Stimulated activated CD4-positive, alpha-beta T cell treated with anti-CD3 and anti-CD28 coated beads, Interleukin-1b, Interleukin-23, amount 100 ng/mL, for 1 hour (primary cell): Measurements from ENCODE around the gene DIAPH1.
"Not testable (repeated sequence)": the region's sequence is repeated elsewhere in the genome, so short reads cannot be mapped to it uniquely, and the experiment has no call there.

Source experiments
- DNase-seq, 2 donors: peaks; one replicate each; pipeline ENCODE4 v3.0.0-alpha.2; 2020; ENCODE audit warnings: low read depth in 2 of 2

DIAPH1 gene

GRCh38 chr5:141609921-141610320 is 8.9 kb downstream of the DIAPH1 start:
- not testable (repeated sequence) for DNase-seq

- no peak for DNase-seq
Measured at GRCh38 chr5:141609044-141609443, 9.8 kb downstream of the DIAPH1 start.

- no peak for DNase-seq
Measured at GRCh38 chr5:141608557-141608956, 10.2 kb downstream of the DIAPH1 start.

GRCh38 chr5:141608046-141608445 is 10.8 kb downstream of the DIAPH1 start:
- no peak for DNase-seq

- peak in 1 of 2 donors; percentile 42 for DNase-seq
Measured at GRCh38 chr5:141605523-141606277, 13.1 kb downstream of the DIAPH1 start.

GRCh38 chr5:141603923-141604717 is 14.7 kb downstream of the DIAPH1 start:
- DNase-seq, result no peak

- no peak for DNase-seq
Measured at GRCh38 chr5:141602606-141603005, 16.2 kb downstream of the DIAPH1 start.

GRCh38 chr5:141598391-141599345 is 20.1 kb downstream of the DIAPH1 start:
- DNase-seq, result no peak

GRCh38 chr5:141597814-141598213 is 21.0 kb downstream of the DIAPH1 start:
- DNase-seq, result no peak

GRCh38 chr5:141597394-141597793 is 21.4 kb downstream of the DIAPH1 start:
- no peak for DNase-seq

GRCh38 chr5:141596867-141597266 is 21.9 kb downstream of the DIAPH1 start:
- no peak for DNase-seq

GRCh38 chr5:141590127-141590526 is 28.7 kb downstream of the DIAPH1 start:
- DNase-seq, result no peak

- no peak for DNase-seq
Measured at GRCh38 chr5:141586246-141586645, 32.6 kb downstream of the DIAPH1 start.

GRCh38 chr5:141585594-141585993 is 33.2 kb downstream of the DIAPH1 start:
- DNase-seq, result no peak

- no peak for DNase-seq
Measured at GRCh38 chr5:141574122-141574510, 44.7 kb downstream of the DIAPH1 start.

GRCh38 chr5:141573489-141574121 is 45.2 kb downstream of the DIAPH1 start:
- DNase-seq, result no peak

- DNase-seq, result no peak
Measured at GRCh38 chr5:141570655-141571054, 48.1 kb downstream of the DIAPH1 start.

GRCh38 chr5:141567513-141568117 is 51.2 kb downstream of the DIAPH1 start:
- no peak for DNase-seq

- DNase-seq, result no peak
Measured at GRCh38 chr5:141565826-141566570, 52.8 kb downstream of the DIAPH1 start.

GRCh38 chr5:141564216-141564692 is 54.5 kb downstream of the DIAPH1 start:
- peak; percentile 10 to 27 for DNase-seq
